K562 (cell line): ENCODE results near the gene SZT2.

ENCODE experiments used
- CBFB ChIP-seq: sonication (generic); formaldehyde crosslinking; IDR thresholded peaks from 2 replicates; pipeline ENCODE4 v1.4.0; 2020; ENCODE audit warnings: mild to moderate bottlenecking, missing genetic modification reagents
- MAFK ChIP-seq: IDR thresholded peaks from 2 replicates; pipeline ENCODE4 v1.6.1; 2011; ENCODE audit warnings: low read length, improper control_type of control experiment
- MYC ChIP-seq, 2 experiments: fragments of 250-450 bp in 1 of 2; sonication (Bioruptor Pico) in 1 of 2; IDR thresholded peaks; 2 replicates each; pipeline versions ENCODE4 v1.5.1 to v1.6.1; 2012 to 2021; ENCODE audit warnings: low read depth in 2 of 2, borderline replicate concordance in 1 of 2, improper control_type of control experiment in 1 of 2, low read length in 1 of 2, mild to moderate bottlenecking in 1 of 2, moderate library complexity in 1 of 2
- NFE2L1 ChIP-seq: fragments of 450-650 bp; IDR thresholded peaks from 2 replicates; pipeline ENCODE4 v1.6.1; 2016; ENCODE audit warnings: missing genetic modification characterization, low read depth, mild to moderate bottlenecking, missing compliant biosample characterization, moderate library complexity, borderline replicate concordance
- RAD21 ChIP-seq, 2 experiments: fragments of 250-450 bp in 1 of 2; fragments of 450-650 bp in 1 of 2; sonication (Bioruptor Pico) in 1 of 2; formaldehyde crosslinking in 1 of 2; IDR thresholded peaks in 1 of 2; conservative IDR thresholded peaks in 1 of 2; 2 replicates each; pipeline versions ENCODE4 v1.4.0 to v1.8.0; 2020 to 2022; ENCODE audit warnings: mild to moderate bottlenecking in 2 of 2, moderate library complexity in 1 of 2
- TBP ChIP-seq: optimal IDR thresholded peaks from 2 replicates; pipeline ENCODE3; 2011; ENCODE audit warnings: low read depth, low read length, improper control_type of control experiment
- ZC3H4 ChIP-seq: sonication (generic); formaldehyde crosslinking; IDR thresholded peaks from 2 replicates; pipeline ENCODE4 v1.9.0; 2021; ENCODE audit warnings: missing genetic modification reagents, borderline replicate concordance
- TF ChIP-seq, protein P1 (sequence below): fragments of 450-650 bp; IDR thresholded peaks from 2 replicates; pipeline ENCODE4 v1.6.1; 2016; ENCODE audit warnings: missing biosample characterization, missing genetic modification characterization
- TF ChIP-seq, protein P2 (sequence below), 3 experiments: IDR thresholded peaks in 2 of 3; conservative IDR thresholded peaks in 1 of 3; 2 replicates each; pipeline ENCODE4 v1.5.1; 2011 to 2012; ENCODE audit warnings: low read length in 3 of 3, mild to moderate bottlenecking in 3 of 3, control low read depth in 2 of 3, improper control_type of control experiment in 1 of 3, inconsistent platforms in 1 of 3, low read depth in 1 of 3, mixed read lengths in 1 of 3, moderate library complexity in 1 of 3; ENCODE audit not compliant: insufficient read depth in 2 of 3
- TF ChIP-seq, protein P3 (sequence below): fragments of 250-450 bp; sonication (Bioruptor Pico); IDR thresholded peaks from 2 replicates; pipeline ENCODE4 v1.4.0; 2020; ENCODE audit warnings: borderline replicate concordance
- TF ChIP-seq, protein P4 (sequence below): sonication (generic); formaldehyde crosslinking; IDR thresholded peaks from 2 replicates; pipeline ENCODE4 v1.8.0; 2022; ENCODE audit warnings: mild to moderate bottlenecking, missing genetic modification reagents
- TF ChIP-seq, protein P5 (sequence below): sonication (generic); formaldehyde crosslinking; IDR thresholded peaks from 2 replicates; pipeline ENCODE4 v1.9.0; 2022; ENCODE audit warnings: mild to moderate bottlenecking, missing genetic modification reagents

DNA sequence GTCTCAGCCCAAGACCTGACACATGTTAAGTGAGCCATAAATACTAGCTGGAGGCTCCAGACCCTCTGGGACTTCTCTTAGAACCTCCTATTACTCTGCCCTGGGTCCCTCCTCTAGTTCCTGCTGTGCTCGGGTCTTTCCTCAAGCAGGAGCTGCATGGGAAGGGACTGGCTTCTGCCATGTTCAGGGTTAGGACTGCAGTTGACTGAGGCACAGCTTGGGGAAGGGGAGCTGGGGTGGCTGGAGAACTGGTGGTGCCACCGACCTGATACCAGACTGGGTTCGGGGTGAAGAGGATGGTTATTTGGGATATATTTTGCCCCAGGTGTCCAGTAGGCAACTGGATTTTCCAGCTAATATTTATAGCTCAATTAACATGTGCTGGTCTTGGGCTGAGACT, 48.3 kb downstream of the SZT2 start:
- TF ChIP-seq, protein P1, sequence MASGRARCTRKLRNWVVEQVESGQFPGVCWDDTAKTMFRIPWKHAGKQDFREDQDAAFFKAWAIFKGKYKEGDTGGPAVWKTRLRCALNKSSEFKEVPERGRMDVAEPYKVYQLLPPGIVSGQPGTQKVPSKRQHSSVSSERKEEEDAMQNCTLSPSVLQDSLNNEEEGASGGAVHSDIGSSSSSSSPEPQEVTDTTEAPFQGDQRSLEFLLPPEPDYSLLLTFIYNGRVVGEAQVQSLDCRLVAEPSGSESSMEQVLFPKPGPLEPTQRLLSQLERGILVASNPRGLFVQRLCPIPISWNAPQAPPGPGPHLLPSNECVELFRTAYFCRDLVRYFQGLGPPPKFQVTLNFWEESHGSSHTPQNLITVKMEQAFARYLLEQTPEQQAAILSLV (tag) = no peak
- TF ChIP-seq, protein P2, sequence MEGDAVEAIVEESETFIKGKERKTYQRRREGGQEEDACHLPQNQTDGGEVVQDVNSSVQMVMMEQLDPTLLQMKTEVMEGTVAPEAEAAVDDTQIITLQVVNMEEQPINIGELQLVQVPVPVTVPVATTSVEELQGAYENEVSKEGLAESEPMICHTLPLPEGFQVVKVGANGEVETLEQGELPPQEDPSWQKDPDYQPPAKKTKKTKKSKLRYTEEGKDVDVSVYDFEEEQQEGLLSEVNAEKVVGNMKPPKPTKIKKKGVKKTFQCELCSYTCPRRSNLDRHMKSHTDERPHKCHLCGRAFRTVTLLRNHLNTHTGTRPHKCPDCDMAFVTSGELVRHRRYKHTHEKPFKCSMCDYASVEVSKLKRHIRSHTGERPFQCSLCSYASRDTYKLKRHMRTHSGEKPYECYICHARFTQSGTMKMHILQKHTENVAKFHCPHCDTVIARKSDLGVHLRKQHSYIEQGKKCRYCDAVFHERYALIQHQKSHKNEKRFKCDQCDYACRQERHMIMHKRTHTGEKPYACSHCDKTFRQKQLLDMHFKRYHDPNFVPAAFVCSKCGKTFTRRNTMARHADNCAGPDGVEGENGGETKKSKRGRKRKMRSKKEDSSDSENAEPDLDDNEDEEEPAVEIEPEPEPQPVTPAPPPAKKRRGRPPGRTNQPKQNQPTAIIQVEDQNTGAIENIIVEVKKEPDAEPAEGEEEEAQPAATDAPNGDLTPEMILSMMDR (IDR thresholded peaks at IDR 0.05 in 2 of 3, conservative IDR thresholded peaks at IDR 0.05 in 1 of 3; ENCODE audit: insufficient read depth in 2 of 3, low read depth in 1 of 3, low read length in 3 of 3) = no peak
- no peak for TF ChIP-seq TBP
- no peak for TF ChIP-seq NFE2L1 (tag)
- TF ChIP-seq, protein P3, sequence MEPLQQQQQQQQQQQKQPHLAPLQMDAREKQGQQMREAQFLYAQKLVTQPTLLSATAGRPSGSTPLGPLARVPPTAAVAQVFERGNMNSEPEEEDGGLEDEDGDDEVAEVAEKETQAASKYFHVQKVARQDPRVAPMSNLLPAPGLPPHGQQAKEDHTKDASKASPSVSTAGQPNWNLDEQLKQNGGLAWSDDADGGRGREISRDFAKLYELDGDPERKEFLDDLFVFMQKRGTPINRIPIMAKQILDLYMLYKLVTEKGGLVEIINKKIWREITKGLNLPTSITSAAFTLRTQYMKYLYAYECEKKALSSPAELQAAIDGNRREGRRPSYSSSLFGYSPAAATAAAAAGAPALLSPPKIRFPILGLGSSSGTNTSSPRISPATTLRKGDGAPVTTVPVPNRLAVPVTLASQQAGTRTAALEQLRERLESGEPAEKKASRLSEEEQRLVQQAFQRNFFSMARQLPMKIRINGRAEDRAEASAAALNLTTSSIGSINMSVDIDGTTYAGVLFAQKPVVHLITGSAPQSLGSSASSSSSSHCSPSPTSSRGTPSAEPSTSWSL = no peak
- TF ChIP-seq, protein P4, sequence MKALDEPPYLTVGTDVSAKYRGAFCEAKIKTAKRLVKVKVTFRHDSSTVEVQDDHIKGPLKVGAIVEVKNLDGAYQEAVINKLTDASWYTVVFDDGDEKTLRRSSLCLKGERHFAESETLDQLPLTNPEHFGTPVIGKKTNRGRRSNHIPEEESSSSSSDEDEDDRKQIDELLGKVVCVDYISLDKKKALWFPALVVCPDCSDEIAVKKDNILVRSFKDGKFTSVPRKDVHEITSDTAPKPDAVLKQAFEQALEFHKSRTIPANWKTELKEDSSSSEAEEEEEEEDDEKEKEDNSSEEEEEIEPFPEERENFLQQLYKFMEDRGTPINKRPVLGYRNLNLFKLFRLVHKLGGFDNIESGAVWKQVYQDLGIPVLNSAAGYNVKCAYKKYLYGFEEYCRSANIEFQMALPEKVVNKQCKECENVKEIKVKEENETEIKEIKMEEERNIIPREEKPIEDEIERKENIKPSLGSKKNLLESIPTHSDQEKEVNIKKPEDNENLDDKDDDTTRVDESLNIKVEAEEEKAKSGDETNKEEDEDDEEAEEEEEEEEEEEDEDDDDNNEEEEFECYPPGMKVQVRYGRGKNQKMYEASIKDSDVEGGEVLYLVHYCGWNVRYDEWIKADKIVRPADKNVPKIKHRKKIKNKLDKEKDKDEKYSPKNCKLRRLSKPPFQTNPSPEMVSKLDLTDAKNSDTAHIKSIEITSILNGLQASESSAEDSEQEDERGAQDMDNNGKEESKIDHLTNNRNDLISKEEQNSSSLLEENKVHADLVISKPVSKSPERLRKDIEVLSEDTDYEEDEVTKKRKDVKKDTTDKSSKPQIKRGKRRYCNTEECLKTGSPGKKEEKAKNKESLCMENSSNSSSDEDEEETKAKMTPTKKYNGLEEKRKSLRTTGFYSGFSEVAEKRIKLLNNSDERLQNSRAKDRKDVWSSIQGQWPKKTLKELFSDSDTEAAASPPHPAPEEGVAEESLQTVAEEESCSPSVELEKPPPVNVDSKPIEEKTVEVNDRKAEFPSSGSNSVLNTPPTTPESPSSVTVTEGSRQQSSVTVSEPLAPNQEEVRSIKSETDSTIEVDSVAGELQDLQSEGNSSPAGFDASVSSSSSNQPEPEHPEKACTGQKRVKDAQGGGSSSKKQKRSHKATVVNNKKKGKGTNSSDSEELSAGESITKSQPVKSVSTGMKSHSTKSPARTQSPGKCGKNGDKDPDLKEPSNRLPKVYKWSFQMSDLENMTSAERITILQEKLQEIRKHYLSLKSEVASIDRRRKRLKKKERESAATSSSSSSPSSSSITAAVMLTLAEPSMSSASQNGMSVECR (CRISPR knock-in tag) = no peak
- no peak for TF ChIP-seq MYC (IDR thresholded peaks at IDR 0.05; ENCODE audit: low read depth, low read length)
- no peak for TF ChIP-seq MYC (CRISPR knock-in tag; IDR thresholded peaks at IDR 0.05; ENCODE audit: borderline replicate concordance, low read depth)
- TF ChIP-seq CBFB (CRISPR knock-in tag) = no peak
- TF ChIP-seq RAD21 (CRISPR knock-in tag; conservative IDR thresholded peaks at IDR 0.05 in 1 of 2, IDR thresholded peaks at IDR 0.05 in 1 of 2) = no peak
- no peak for TF ChIP-seq MAFK
- TF ChIP-seq ZC3H4 (CRISPR knock-in tag) = no peak
- TF ChIP-seq, protein P5, sequence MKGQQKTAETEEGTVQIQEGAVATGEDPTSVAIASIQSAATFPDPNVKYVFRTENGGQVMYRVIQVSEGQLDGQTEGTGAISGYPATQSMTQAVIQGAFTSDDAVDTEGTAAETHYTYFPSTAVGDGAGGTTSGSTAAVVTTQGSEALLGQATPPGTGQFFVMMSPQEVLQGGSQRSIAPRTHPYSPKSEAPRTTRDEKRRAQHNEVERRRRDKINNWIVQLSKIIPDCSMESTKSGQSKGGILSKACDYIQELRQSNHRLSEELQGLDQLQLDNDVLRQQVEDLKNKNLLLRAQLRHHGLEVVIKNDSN (CRISPR knock-in tag) = no peak
